KMS-11 (cell line): ENCODE measurements around the gene GFAP.

Source experiments
- H2AFZ ChIP-seq: fragments of 200-600 bp; sonication (generic); 2 replicates; pipeline ENCODE4 v1.6.1; 2016; ENCODE audit warnings: antibody characterized with exemption, mixed run types, low read depth
- H3K27ac ChIP-seq: fragments of 200-600 bp; sonication (generic); 2 replicates; pipeline ENCODE4 v1.6.1; 2016; ENCODE audit warnings: mild to moderate bottlenecking, mixed run types
- H3K27me3 ChIP-seq: fragments of 200-600 bp; sonication (generic); 2 replicates; pipeline ENCODE4 v1.6.1; 2017; ENCODE audit warnings: mild to moderate bottlenecking, low read depth, mixed run types, moderate library complexity; ENCODE audit not compliant: insufficient read depth
- H3K36me3 ChIP-seq: fragments of 200-600 bp; sonication (generic); 2 replicates; pipeline ENCODE4 v1.6.1; 2017; ENCODE audit warnings: mild to moderate bottlenecking, mixed run types; ENCODE audit not compliant: insufficient read depth
- H3K4me1 ChIP-seq: fragments of 200-600 bp; sonication (generic); 2 replicates; pipeline ENCODE4 v1.6.1; 2016; ENCODE audit warnings: mild to moderate bottlenecking, low read depth, mixed run types; ENCODE audit not compliant: poor library complexity, severe bottlenecking
- H3K4me2 ChIP-seq: fragments of 200-600 bp; sonication (generic); 2 replicates; pipeline ENCODE4 v1.7.0; 2016; ENCODE audit warnings: mild to moderate bottlenecking, mixed run types
- H3K4me3 ChIP-seq: fragments of 200-600 bp; sonication (generic); IDR thresholded peaks from 2 replicates; pipeline ENCODE4 v1.6.1; 2017; ENCODE audit warnings: low read depth, low read length, mixed read lengths; ENCODE audit not compliant: insufficient read depth
- H3K79me2 ChIP-seq: fragments of 200-600 bp; sonication (generic); 2 replicates; pipeline ENCODE4 v1.6.1; 2016; ENCODE audit warnings: low read depth, mixed run types; ENCODE audit not compliant: insufficient read depth
- H3K9ac ChIP-seq: fragments of 200-600 bp; sonication (generic); 2 replicates; pipeline ENCODE4 v1.6.1; 2016; ENCODE audit warnings: mild to moderate bottlenecking, mixed run types
- H4K20me1 ChIP-seq: fragments of 200-600 bp; sonication (generic); 2 replicates; pipeline ENCODE4 v1.6.1; 2016; ENCODE audit warnings: mild to moderate bottlenecking, mixed run types; ENCODE audit not compliant: insufficient read depth
- CTCF ChIP-seq: fragments of 200-600 bp; sonication (generic); conservative IDR thresholded peaks from 2 replicates; pipeline ENCODE4 v1.6.1; 2017; ENCODE audit warnings: low read depth, mild to moderate bottlenecking, antibody characterized with exemption, low read length, moderate library complexity, mixed read lengths

GFAP gene

GRCh38 chr17:44865931-44866330 is 49.4 kb downstream of the GFAP start:
- Histone ChIP-seq H3K4me3 (no peak overlapping the region), H3K27ac (no peak overlapping the region), H3K4me1 (peaks cover 3% of the 10 kb centered on the region), H3K27me3 (no peaks in the 10 kb centered on the region), H3K4me2 (no peak overlapping the region), H3K79me2 (no peaks in the 10 kb centered on the region), H4K20me1 (peaks cover 4% of the 10 kb centered on the region; the same call in 1 of the 2 replicates), H3K9ac (no peak overlapping the region), H3K36me3 (peaks cover 3% of the 10 kb centered on the region; the same call in 1 of the 2 replicates), H2AFZ (no peak overlapping the region)
- TF ChIP-seq CTCF, result no peak

- no peak overlapping the region for H3K4me2 ChIP-seq
- no peaks in the 10 kb centered on the region for H3K79me2 ChIP-seq
- H3K27ac ChIP-seq, result no peak overlapping the region
- H2AFZ ChIP-seq, result no peak overlapping the region
- H4K20me1 ChIP-seq, result peaks cover 4% of the 10 kb centered on the region; the same call in 1 of the 2 replicates
- peaks cover 3% of the 10 kb centered on the region; the same call in 1 of the 2 replicates for H3K36me3 ChIP-seq
- TF ChIP-seq CTCF, result peak; percentile 95
- H3K9ac ChIP-seq, result no peak overlapping the region
- H3K4me3 ChIP-seq, result no peak overlapping the region
- H3K27me3 ChIP-seq, result no peaks in the 10 kb centered on the region
- peaks cover 3% of the 10 kb centered on the region for H3K4me1 ChIP-seq
Measured at GRCh38 chr17:44865231-44865660, 50.1 kb downstream of the GFAP start.

GRCh38 chr17:44864831-44865230 is 50.5 kb downstream of the GFAP start:
- Histone ChIP-seq H3K79me2 (no peaks in the 10 kb centered on the region), H3K36me3 (peaks cover 3% of the 10 kb centered on the region; the same call in 1 of the 2 replicates), H3K27me3 (no peaks in the 10 kb centered on the region), H3K4me1 (peaks cover 3% of the 10 kb centered on the region), H4K20me1 (peaks cover 4% of the 10 kb centered on the region; the same call in 1 of the 2 replicates), H3K9ac (no peak overlapping the region), H3K4me2 (no peak overlapping the region), H3K27ac (no peak overlapping the region), H3K4me3 (no peak overlapping the region), H2AFZ (no peak overlapping the region)
- TF ChIP-seq CTCF, result no peak

- peaks cover 3% of the 10 kb centered on the region; the same call in 1 of the 2 replicates for H3K36me3 ChIP-seq
Measured at GRCh38 chr17:44863061-44863918, 52.0 kb downstream of the GFAP start.

More at GRCh38 chr17:44863061-44863918, 52.0 kb downstream of the GFAP start:
- Histone ChIP-seq H3K27ac (no peak overlapping the region), H3K4me3 (no peak overlapping the region), H3K27me3 (no peaks in the 10 kb centered on the region), H3K4me2 (no peak overlapping the region), H4K20me1 (peaks cover 4% of the 10 kb centered on the region; the same call in 1 of the 2 replicates), H3K79me2 (no peaks in the 10 kb centered on the region), H2AFZ (no peak overlapping the region), H3K9ac (no peak overlapping the region), H3K4me1 (peaks cover 3% of the 10 kb centered on the region)
- no peak for TF ChIP-seq CTCF
